ENCODE data around the gene LCE1D.
A peak's percentile ranks its signal among the peaks of the same experiment; 100 is the strongest.

Gene LCE1D

DNA sequence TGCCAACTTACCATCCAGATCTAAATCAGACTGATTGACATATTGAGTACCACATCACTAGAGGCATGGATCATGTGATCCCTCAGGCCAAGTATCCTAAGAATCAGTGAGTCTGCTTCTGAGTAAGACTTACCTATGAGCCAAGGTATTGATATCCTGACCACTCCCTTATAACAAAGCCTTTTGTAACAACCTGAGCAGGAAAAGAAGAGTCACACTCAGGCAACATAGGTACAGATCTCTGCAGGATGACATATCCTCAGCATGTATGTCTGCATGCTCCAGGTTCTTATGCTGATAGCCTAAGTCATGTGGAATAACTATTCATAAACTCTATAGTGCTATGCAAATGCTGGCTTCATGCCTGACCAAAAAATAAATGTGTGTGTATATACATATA, 28.4 kb downstream of the LCE1D start:
- no peak overlapping the region for H3K4me3 ChIP-seq (IDR thresholded peaks at IDR 0.05; ENCODE audit: insufficient read depth, low read depth, low read length)
- H3K79me2 ChIP-seq (ENCODE audit: insufficient read depth, low read depth) = no peaks in the 10 kb centered on the region
- no peaks in the 10 kb centered on the region for H3K36me3 ChIP-seq (ENCODE audit: insufficient read depth)
- TF ChIP-seq, protein P1, sequence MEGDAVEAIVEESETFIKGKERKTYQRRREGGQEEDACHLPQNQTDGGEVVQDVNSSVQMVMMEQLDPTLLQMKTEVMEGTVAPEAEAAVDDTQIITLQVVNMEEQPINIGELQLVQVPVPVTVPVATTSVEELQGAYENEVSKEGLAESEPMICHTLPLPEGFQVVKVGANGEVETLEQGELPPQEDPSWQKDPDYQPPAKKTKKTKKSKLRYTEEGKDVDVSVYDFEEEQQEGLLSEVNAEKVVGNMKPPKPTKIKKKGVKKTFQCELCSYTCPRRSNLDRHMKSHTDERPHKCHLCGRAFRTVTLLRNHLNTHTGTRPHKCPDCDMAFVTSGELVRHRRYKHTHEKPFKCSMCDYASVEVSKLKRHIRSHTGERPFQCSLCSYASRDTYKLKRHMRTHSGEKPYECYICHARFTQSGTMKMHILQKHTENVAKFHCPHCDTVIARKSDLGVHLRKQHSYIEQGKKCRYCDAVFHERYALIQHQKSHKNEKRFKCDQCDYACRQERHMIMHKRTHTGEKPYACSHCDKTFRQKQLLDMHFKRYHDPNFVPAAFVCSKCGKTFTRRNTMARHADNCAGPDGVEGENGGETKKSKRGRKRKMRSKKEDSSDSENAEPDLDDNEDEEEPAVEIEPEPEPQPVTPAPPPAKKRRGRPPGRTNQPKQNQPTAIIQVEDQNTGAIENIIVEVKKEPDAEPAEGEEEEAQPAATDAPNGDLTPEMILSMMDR (conservative IDR thresholded peaks at IDR 0.05; ENCODE audit: low read depth, low read length) = no peak
- no peaks in the 10 kb centered on the region for H3K27me3 ChIP-seq (ENCODE audit: insufficient read depth, low read depth)
- no peaks in the 10 kb centered on the region for H3K4me1 ChIP-seq (ENCODE audit: low read depth, poor library complexity, severe bottlenecking)
- H3K9ac ChIP-seq = no peak overlapping the region
- H3K4me2 ChIP-seq = no peak overlapping the region
- H4K20me1 ChIP-seq (ENCODE audit: insufficient read depth) = no peaks in the 10 kb centered on the region
- no peak overlapping the region for H3K27ac ChIP-seq
- H2AFZ ChIP-seq (ENCODE audit: low read depth) = no peak overlapping the region

DNA sequence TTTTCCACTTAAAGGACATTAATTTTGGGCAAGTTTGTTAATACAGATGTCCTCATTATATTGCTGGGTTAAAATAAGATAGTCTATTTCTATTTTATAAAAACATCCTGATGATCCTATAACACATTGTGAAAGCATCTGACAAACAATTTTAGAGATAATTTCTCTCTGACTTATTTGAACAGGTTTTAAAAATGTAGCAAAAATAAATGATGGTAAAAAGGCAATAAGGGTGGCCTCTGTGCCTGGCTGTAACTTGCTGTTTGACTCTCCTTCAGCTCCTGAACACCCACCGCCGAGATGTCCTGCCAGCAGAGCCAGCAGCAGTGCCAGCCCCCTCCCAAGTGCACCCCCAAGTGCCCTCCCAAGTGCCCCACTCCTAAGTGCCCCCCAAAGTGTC, 30.7 kb downstream of the LCE1D start, which contains the start of gene LCE1A:
Gene LCE1A (plus strand): TSS at position 301 of the 400 bp plus-strand sequence. CDS start 0 bp downstream, at position 301.
- no peaks in the 10 kb centered on the region for H3K27me3 ChIP-seq (ENCODE audit: insufficient read depth, low read depth)

DNA sequence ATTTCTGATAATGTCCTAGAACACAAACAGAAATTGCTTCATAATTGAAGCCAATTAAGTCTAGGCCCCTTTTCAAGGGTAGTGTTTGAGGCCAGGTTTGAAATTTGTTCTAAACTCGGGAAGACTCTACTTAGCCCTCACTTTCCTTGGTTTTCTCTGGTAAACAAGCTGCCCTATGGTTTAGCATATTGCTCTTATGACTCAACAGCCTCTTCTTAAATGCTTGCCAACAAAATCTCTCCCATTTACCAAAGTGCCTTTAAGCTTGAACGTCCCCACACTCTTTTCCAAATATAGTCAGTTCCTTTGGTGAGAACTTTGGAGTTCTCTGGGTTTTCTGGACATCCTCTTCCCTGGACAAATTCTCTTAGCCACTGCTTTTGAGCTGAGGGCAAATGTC, 40.3 kb downstream of the LCE1D start:
- H3K4me3 ChIP-seq (IDR thresholded peaks at IDR 0.05; ENCODE audit: insufficient read depth, low read depth, low read length) = no peak overlapping the region
- TF ChIP-seq, protein P1 (conservative IDR thresholded peaks at IDR 0.05; ENCODE audit: low read depth, low read length) = no peak
- no peaks in the 10 kb centered on the region for H3K79me2 ChIP-seq (ENCODE audit: insufficient read depth, low read depth)
- no peak overlapping the region for H3K4me2 ChIP-seq
- H3K4me1 ChIP-seq (ENCODE audit: low read depth, poor library complexity, severe bottlenecking) = no peaks in the 10 kb centered on the region
- no peak overlapping the region for H3K9ac ChIP-seq
- no peak overlapping the region for H2AFZ ChIP-seq (ENCODE audit: low read depth)
- H4K20me1 ChIP-seq (ENCODE audit: insufficient read depth) = no peaks in the 10 kb centered on the region
- H3K27ac ChIP-seq = no peak overlapping the region
- H3K36me3 ChIP-seq (ENCODE audit: insufficient read depth) = no peaks in the 10 kb centered on the region
- no peaks in the 10 kb centered on the region for H3K27me3 ChIP-seq (ENCODE audit: insufficient read depth, low read depth)

More for the DNA sequence above, 30.7 kb downstream of the LCE1D start, which contains the start of gene LCE1A:
- TF ChIP-seq, protein P1 (conservative IDR thresholded peaks at IDR 0.05; ENCODE audit: low read depth, low read length) = no peak
- Histone ChIP-seq H4K20me1 (ENCODE audit: insufficient read depth) (no peaks in the 10 kb centered on the region), H3K4me2 (no peak within 1 kb of the TSS), H3K27ac (no peak within 1 kb of the TSS), H3K79me2 (ENCODE audit: insufficient read depth, low read depth) (no peaks in the 10 kb centered on the region), H3K9ac (no peak within 1 kb of the TSS), H3K4me1 (ENCODE audit: low read depth, poor library complexity, severe bottlenecking) (no peaks in the 10 kb centered on the region), H3K36me3 (ENCODE audit: insufficient read depth) (no peaks in the 10 kb centered on the region), H2AFZ (ENCODE audit: low read depth) (no peak within 1 kb of the TSS), H3K4me3 (IDR thresholded peaks at IDR 0.05; ENCODE audit: insufficient read depth, low read depth, low read length) (peak within 1 kb of the TSS; percentile 10)

DNA sequence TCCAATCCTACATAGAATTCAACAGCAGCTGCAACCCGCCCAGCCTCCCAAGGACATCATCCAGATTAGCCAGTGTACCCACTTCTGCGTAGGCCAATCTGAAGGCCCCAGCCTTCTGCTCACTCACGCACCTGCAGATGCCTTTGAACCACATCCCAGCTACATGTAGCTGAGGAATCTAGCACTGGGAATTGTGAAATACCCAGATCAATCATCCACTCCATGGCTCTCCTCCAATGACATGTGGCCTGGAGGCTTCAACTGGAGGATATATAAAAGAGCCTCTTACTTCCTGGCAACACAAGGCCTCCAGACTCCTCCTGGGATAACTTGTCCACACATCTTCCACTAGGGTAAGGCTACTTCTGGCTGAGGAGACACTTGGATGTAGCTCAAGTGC, 46.0 kb downstream of the LCE1D start, which contains the start of gene LCE6A:
Gene LCE6A (plus strand): TSS at position 301 of the 400 bp plus-strand sequence. CDS start 665 bp downstream, outside the sequence.
- H3K4me3 ChIP-seq (IDR thresholded peaks at IDR 0.05; ENCODE audit: insufficient read depth, low read depth, low read length) = no peak within 1 kb of the TSS
- no peak within 1 kb of the TSS for H3K9ac ChIP-seq
- no peak within 1 kb of the TSS for H2AFZ ChIP-seq (ENCODE audit: low read depth)
- no peaks in the 10 kb centered on the region for H3K36me3 ChIP-seq (ENCODE audit: insufficient read depth)
- no peak within 1 kb of the TSS for H3K4me2 ChIP-seq
- TF ChIP-seq, protein P1 (conservative IDR thresholded peaks at IDR 0.05; ENCODE audit: low read depth, low read length) = no peak
- H3K27ac ChIP-seq = no peak within 1 kb of the TSS
- no peaks in the 10 kb centered on the region for H3K4me1 ChIP-seq (ENCODE audit: low read depth, poor library complexity, severe bottlenecking)
- no peaks in the 10 kb centered on the region for H3K27me3 ChIP-seq (ENCODE audit: insufficient read depth, low read depth)
- H4K20me1 ChIP-seq (ENCODE audit: insufficient read depth) = no peaks in the 10 kb centered on the region
- no peaks in the 10 kb centered on the region for H3K79me2 ChIP-seq (ENCODE audit: insufficient read depth, low read depth)

Measured in KMS-11 (cell line).